GM12878 (cell line): Measurements from ENCODE around the gene PGLYRP2. TPM values are rescaled to one million over a fixed set of nuclear protein-coding genes. Genes with fewer than 3 reads are reported as not detected.

Source experiments
- ATAC-seq: fragments of 200-7000 bp; cut with Tn5 transposase; 3 replicates; pipeline ENCODE4 v1.9.1; 2020; ENCODE audit warnings: mild to moderate bottlenecking, moderate library complexity
- BruUV-seq: library from RNA; stranded (reverse); fragments of 400-500 nt; replicated peaks from 2 replicates; lab custom pipeline; 2021; lab: Mats Ljungman, UMichigan
- CTCF ChIA-PET: fragments of 300-600 bp; sonication (Branson Sonifier 250); formaldehyde crosslinking; extraction: SDS; loops from one replicate; lab custom pipeline; 2021; ENCODE audit warnings: inconsistent platforms; lab: Yijun Ruan, JAX
- POLR2A ChIA-PET: fragments of 350-600 bp; formaldehyde crosslinking; extraction: SDS; loops from one replicate; lab custom pipeline; 2021; ENCODE audit warnings: inconsistent platforms; lab: Charles Lee
- RAD21 ChIA-PET: fragments of 300-600 bp; sonication (Branson Sonifier 250); formaldehyde crosslinking; loops from one replicate; lab custom pipeline; 2023; ENCODE audit warnings: antibody characterized with exemption; ENCODE audit not compliant: unreplicated experiment; lab: Charles Lee
- SMC1A ChIA-PET: fragments of 300-600 bp; sonication (Branson Sonifier 250); formaldehyde crosslinking; loops from one replicate; lab custom pipeline; 2023; ENCODE audit not compliant: unreplicated experiment, uncharacterized antibody; lab: Charles Lee
- DNase-seq: peaks from one replicate; pipeline ENCODE4 v3.0.0-alpha.2; 2011; ENCODE audit warnings: low read depth, low spot score
- FAIRE-seq: peaks from 3 replicates; lab custom pipeline; 2011; peaks lifted over from hg19 to GRCh38; lab: Jason Lieb, UNC
- H2AFZ ChIP-seq: 2 replicates; pipeline ENCODE4 v1.6.0; 2011; ENCODE audit warnings: low read depth, low read length, control low read depth; ENCODE audit not compliant: control insufficient read depth
- H3K27ac ChIP-seq: 2 replicates; pipeline ENCODE4 v1.5.1; 2011; ENCODE audit warnings: control low read depth; ENCODE audit not compliant: control insufficient read depth, insufficient read depth
- H3K27me3 ChIP-seq, 2 experiments: replicated peaks in 1 of 2; 2 replicates each; pipeline versions ENCODE4 v1.6.0 to v1.6.1; 2011; ENCODE audit warnings: low read length in 1 of 2; ENCODE audit not compliant: control insufficient read depth in 2 of 2, insufficient read depth in 2 of 2
- H3K36me3 ChIP-seq, 2 experiments: 2 replicates each; pipeline ENCODE4 v1.5.1; 2011; ENCODE audit warnings: low read length in 1 of 2; ENCODE audit not compliant: control insufficient read depth in 2 of 2, insufficient read depth in 2 of 2
- H3K4me1 ChIP-seq: 2 replicates; pipeline ENCODE4 v1.6.1; 2011; ENCODE audit warnings: mild to moderate bottlenecking, low read length, moderate library complexity, mixed read lengths; ENCODE audit not compliant: control insufficient read depth, insufficient read depth
- H3K4me2 ChIP-seq: 2 replicates; pipeline ENCODE4 v1.6.0; 2011; ENCODE audit warnings: control low read depth; ENCODE audit not compliant: control insufficient read depth, insufficient read depth
- H3K4me3 ChIP-seq: fragments of 200-600 bp; sonication (generic); 2 replicates; pipeline ENCODE4 v1.5.1; 2016
- H3K79me2 ChIP-seq: 2 replicates; pipeline ENCODE4 v1.6.0; 2011; ENCODE audit warnings: low read length; ENCODE audit not compliant: control insufficient read depth, insufficient read depth
- H3K9ac ChIP-seq: 2 replicates; pipeline ENCODE4 v1.8.0; 2011; ENCODE audit warnings: low read length, control low read depth, mixed read lengths; ENCODE audit not compliant: control insufficient read depth, insufficient read depth
- H3K9me3 ChIP-seq: replicated peaks from 3 replicates; pipeline ENCODE4 v1.5.1; 2011; ENCODE audit warnings: mild to moderate bottlenecking, low read length; ENCODE audit not compliant: control insufficient read depth, insufficient read depth
- H4K20me1 ChIP-seq: 2 replicates; pipeline ENCODE4 v1.6.0; 2011; ENCODE audit not compliant: control insufficient read depth, insufficient read depth
- BCL11A ChIP-seq: IDR thresholded peaks from 2 replicates; pipeline ENCODE4 v1.6.1; 2011; ENCODE audit warnings: low read depth, low read length
- CBX5 ChIP-seq: sonication (generic); IDR thresholded peaks from 2 replicates; pipeline ENCODE4 v1.6.1; 2016; ENCODE audit warnings: low read depth, moderate library complexity, mild to moderate bottlenecking, inconsistent platforms
- CREM ChIP-seq: IDR thresholded peaks from 2 replicates; pipeline ENCODE4 v1.6.1; 2014; ENCODE audit warnings: antibody characterized with exemption, low read depth
- EED ChIP-seq: sonication (generic); IDR thresholded peaks from 2 replicates; pipeline ENCODE4 v1.6.1; 2016; ENCODE audit warnings: antibody characterized with exemption, low read depth
- ETV6 ChIP-seq, 2 experiments: fragments of 450-650 bp in 1 of 2; IDR thresholded peaks in 1 of 2; conservative IDR thresholded peaks in 1 of 2; 2 replicates each; pipeline ENCODE4 v1.6.1; 2014; ENCODE audit warnings: antibody characterized with exemption in 1 of 2, borderline replicate concordance in 1 of 2, low read depth in 1 of 2, mild to moderate bottlenecking in 1 of 2, moderate library complexity in 1 of 2
- IKZF1 ChIP-seq: fragments of 450-650 bp; conservative IDR thresholded peaks from 2 replicates; pipeline ENCODE4 v1.6.1; 2017; ENCODE audit warnings: antibody characterized with exemption, mild to moderate bottlenecking
- IKZF2 ChIP-seq, 2 experiments: fragments of 450-650 bp; IDR thresholded peaks; 2 replicates each; pipeline ENCODE4 v1.6.1; 2017; ENCODE audit warnings: mild to moderate bottlenecking in 2 of 2, moderate library complexity in 2 of 2
- IRF4 ChIP-seq: IDR thresholded peaks from 2 replicates; pipeline ENCODE4 v1.6.1; 2011; ENCODE audit warnings: low read depth, low read length
- MEF2A ChIP-seq: IDR thresholded peaks from 2 replicates; pipeline ENCODE4 v1.6.1; 2011; ENCODE audit warnings: low read depth, mild to moderate bottlenecking, low read length, moderate library complexity; ENCODE audit not compliant: insufficient read depth
- MTA3 ChIP-seq: IDR thresholded peaks from 2 replicates; pipeline ENCODE4 v1.6.1; 2012; ENCODE audit warnings: low read length, inconsistent platforms, borderline replicate concordance
- PAX5 ChIP-seq: IDR thresholded peaks from 2 replicates; pipeline ENCODE4 v1.6.1; 2011; ENCODE audit warnings: low read depth, low read length, borderline replicate concordance
- RAD51 ChIP-seq: fragments of 450-650 bp; IDR thresholded peaks from 2 replicates; pipeline ENCODE4 v1.6.1; 2016; ENCODE audit warnings: moderate library complexity, mild to moderate bottlenecking, inconsistent platforms
- SKIL ChIP-seq: fragments of 450-650 bp; IDR thresholded peaks from 2 replicates; pipeline ENCODE4 v1.6.1; 2017; ENCODE audit warnings: mild to moderate bottlenecking, low read depth, inconsistent platforms; ENCODE audit not compliant: poor library complexity, severe bottlenecking
- SMARCA5 ChIP-seq: fragments of 450-650 bp; IDR thresholded peaks from 2 replicates; pipeline ENCODE4 v1.6.1; 2017; ENCODE audit warnings: mild to moderate bottlenecking
- SRF ChIP-seq, 2 experiments: IDR thresholded peaks; 2 replicates each; pipeline ENCODE4 v1.6.1; 2011; ENCODE audit warnings: low read depth in 2 of 2, low read length in 2 of 2, mild to moderate bottlenecking in 1 of 2, moderate library complexity in 1 of 2
- TCF3 ChIP-seq: IDR thresholded peaks from 2 replicates; pipeline ENCODE4 v1.6.1; 2012; ENCODE audit warnings: low read depth, mild to moderate bottlenecking, low read length, borderline replicate concordance; ENCODE audit not compliant: insufficient read depth
- ZNF274 ChIP-seq: IDR thresholded peaks from one replicate; pipeline ENCODE4 v1.8.0; 2011; ENCODE audit not compliant: insufficient read length, insufficient read depth
- ZNF384 ChIP-seq: IDR thresholded peaks from 2 replicates; pipeline ENCODE4 v1.6.1; 2012; ENCODE audit warnings: low read depth, mild to moderate bottlenecking, low read length, improper control_type of control experiment, borderline replicate concordance
- WGBS: methylation state at CpG from one replicate; pipeline ENCODE4 v1.1.6; 2016; ENCODE audit warnings: low lambda C conversion rate; ENCODE audit not compliant: insufficient replicate concordance, insufficient coverage; ENCODE audit errors: missing lambda C conversion rate; 5-methylcytosine and 5-hydroxymethylcytosine counted together
- in situ Hi-C: fragments of 300-500 bp; cut with MboI; formaldehyde crosslinking; loops from 9 replicates; pipeline ENCODE4 v1.14.3; 2018; ENCODE audit warnings: mixed read lengths
- intact Hi-C: fragments of 100-400 bp; cut with micrococcal nuclease; formaldehyde crosslinking; loops from one replicate; pipeline ENCODE4 v1.14.2; 2022; ENCODE audit not compliant: unreplicated experiment
- polyA plus RNA-seq, 11 experiments: library from polyadenylated mRNA; depleted of rRNA in 4 of 11; unstranded in 6 of 11; stranded (reverse) in 5 of 11; fragments of >200 nt; fragmentation: Nextera tagmentation in 4 of 11; fragmentation: Illumina TruSeq in 1 of 11; extraction: Ambion mirVana in 4 of 11; extraction: Trizol in 1 of 11; gene quantifications; 1 replicate in 1 of 11; 2 replicates in 10 of 11; pipeline versions ENCODE4 v1.2.1 to v1.2.3, GENCODE V29; 2011 to 2016; ENCODE audit warnings: inconsistent platforms in 2 of 11, missing spikeins in 2 of 11, low read depth in 1 of 11
- total RNA-seq, 4 experiments: library from RNA; depleted of rRNA in 3 of 4; stranded (reverse); fragments of >200 nt in 3 of 4; fragmentation: Illumina TruSeq in 1 of 4; extraction: Trizol in 1 of 4; gene quantifications; 2 replicates each; pipeline versions ENCODE4 v1.2.1 to v1.2.3, GENCODE V29; 2013 to 2021
- TF ChIP-seq, protein P1 (sequence below): IDR thresholded peaks from 2 replicates; pipeline ENCODE4 v1.6.1; 2012; ENCODE audit warnings: low read length, inconsistent platforms

The PGLYRP2 gene
- total and polyA plus RNA-seq, 10 of the 15 experiments (the other 5 are each of a cell fraction or from before 2014, with no cell fraction given): 0.15 to 0.48 (median 0.26) TPM; not detected in 5

DNA sequence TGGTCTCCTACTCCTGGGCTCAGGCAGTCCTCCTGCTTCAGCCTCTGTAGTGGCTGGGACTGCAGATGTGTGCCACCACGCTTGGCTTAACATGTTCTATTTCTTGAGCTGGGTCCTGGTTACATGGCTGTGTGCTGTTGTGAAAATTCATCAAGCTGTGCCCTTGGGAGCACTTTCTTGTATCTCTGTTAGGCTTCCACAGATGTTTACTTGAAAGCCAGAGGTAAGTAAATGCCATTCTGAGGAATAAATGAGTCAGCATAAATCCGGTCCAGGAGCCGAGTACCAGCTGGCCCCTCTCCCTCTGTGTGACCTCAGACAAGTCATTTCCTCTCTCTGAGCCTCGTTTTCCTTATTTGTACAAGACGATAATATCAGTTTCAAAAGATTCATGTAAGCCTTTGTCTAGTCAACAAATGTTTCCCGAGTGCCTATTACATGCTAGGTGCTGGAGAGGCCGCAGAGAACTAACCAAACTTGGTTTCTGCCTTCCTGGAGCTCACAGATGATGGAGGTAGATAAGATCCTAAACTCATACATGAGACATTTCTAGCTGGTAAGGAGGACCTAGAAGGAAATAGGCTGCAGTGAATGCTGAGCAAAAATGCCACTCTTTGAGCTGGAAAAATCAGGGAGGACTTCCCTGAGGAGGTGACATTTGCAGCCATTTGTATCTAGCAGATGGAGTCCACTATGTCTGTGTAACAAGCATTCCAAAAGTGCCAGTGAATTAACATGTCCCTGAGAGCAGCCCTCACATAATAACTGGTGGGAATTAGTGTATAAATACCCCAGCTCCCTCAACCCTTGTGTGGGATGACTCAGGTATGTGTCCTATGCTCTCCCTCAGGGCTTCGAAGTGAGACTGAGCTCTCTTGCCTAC is 12.2 kb downstream of the PGLYRP2 start:
- ChIA-PET RAD21 (interaction anchor here (1.2 to 2.4 kb wide), 3 partner anchors 26 to 48 kb away, joined by 3 to 9 read pairs (median 3); partner anchors contain the start of gene AKAP8L), CTCF (interaction anchor here (1.0 to 2.1 kb wide), 4 partner anchors 17 to 204 kb away, joined by 3 to 7 read pairs (median 4); partner anchors contain the start of gene AKAP8L), SMC1A (interaction anchor here (0.8 to 6.0 kb wide), 5 partner anchors 11 to 133 kb away, joined by 3 to 26 read pairs (median 3); partner anchors contain the start of gene AKAP8L), POLR2A (interaction anchor here (0.6 to 1.8 kb wide), 9 partner anchors 29 to 1220 kb away, joined by 3 to 6 read pairs (median 3); partner anchors contain the start of genes AKAP8 and AKAP8L)
- ATAC-seq (peak; percentile 71), DNase-seq (peak; percentile 97), FAIRE-seq (peak; percentile 97)
- 5% methylated on average over 8 of the region's 8 CpGs for WGBS
- H3K4me1 ChIP-seq: peaks cover 22% of the 10 kb centered on the region
- H3K79me2 ChIP-seq: peaks cover 17% of the 10 kb centered on the region
- H2AFZ ChIP-seq: peak overlapping the region; percentile 37
- peak overlapping the region; percentile 40 for H3K4me2 ChIP-seq
- H4K20me1 ChIP-seq: no peaks in the 10 kb centered on the region
- H3K36me3 ChIP-seq: no peaks in the 10 kb centered on the region; a peak in 1 of 4 replicates
- no TSS peak for BruUV-seq
- peak overlapping the region; percentile 3; the same call in 1 of the 2 replicates for H3K9ac ChIP-seq
- no peaks in the 10 kb centered on the region; the same call in 2 of the 3 replicates for H3K9me3 ChIP-seq
- H3K4me3 ChIP-seq: peak overlapping the region; percentile 17; the same call in 1 of the 2 replicates
- intact Hi-C loops (loop anchor here (5.0 to 10.0 kb wide), 2 partner anchors 52 to 90 kb away; partner anchors contain the start of gene AKAP8L), in situ Hi-C loops (no loop called here)
- no peaks in the 10 kb centered on the region for H3K27me3 ChIP-seq
- H3K27ac ChIP-seq: peak overlapping the region; percentile 80
- TF ChIP-seq IKZF1 (peak; percentile 52; the same call in 1 of the 2 replicates), RAD51 (no peak), CBX5 (0 out of 2 replicates have a peak, but pooled peaks have one; percentile 18), ETV6 (conservative IDR thresholded peaks at IDR 0.05 in 1 of 2, IDR thresholded peaks at IDR 0.05 in 1 of 2; ENCODE audit: borderline replicate concordance in 1 of 2, low read depth in 1 of 2) (peak in 1 of 2 experiments; percentile 82; a peak in 2 of 4 replicates), ZNF274 (no peak), IKZF2 (IDR thresholded peaks at IDR 0.05) (peak in 1 of 2 experiments; percentile 42; a peak in 1 of 4 replicates), EED (peak; percentile 75), SKIL (peak; percentile 63), SMARCA5 (peak; percentile 95), BCL11A (0 out of 2 replicates have a peak, but pooled peaks have one; percentile 16), ZNF384 (no peak), TCF3 (peak; percentile 94), MTA3 (peak; percentile 60; the same call in 1 of the 2 replicates), PAX5 (peak; percentile 59; the same call in 1 of the 2 replicates), SRF (IDR thresholded peaks at IDR 0.05; ENCODE audit: low read depth in 2 of 2, low read length in 2 of 2) (0 out of 4 replicates have a peak, but pooled peaks of 1 of the 2 experiments have one; percentile 59), IRF4 (peak; percentile 15; the same call in 1 of the 2 replicates), MEF2A (0 out of 2 replicates have a peak, but pooled peaks have one; percentile 10), CREM (peak; percentile 46; the same call in 1 of the 2 replicates)
- TF ChIP-seq, protein P1, sequence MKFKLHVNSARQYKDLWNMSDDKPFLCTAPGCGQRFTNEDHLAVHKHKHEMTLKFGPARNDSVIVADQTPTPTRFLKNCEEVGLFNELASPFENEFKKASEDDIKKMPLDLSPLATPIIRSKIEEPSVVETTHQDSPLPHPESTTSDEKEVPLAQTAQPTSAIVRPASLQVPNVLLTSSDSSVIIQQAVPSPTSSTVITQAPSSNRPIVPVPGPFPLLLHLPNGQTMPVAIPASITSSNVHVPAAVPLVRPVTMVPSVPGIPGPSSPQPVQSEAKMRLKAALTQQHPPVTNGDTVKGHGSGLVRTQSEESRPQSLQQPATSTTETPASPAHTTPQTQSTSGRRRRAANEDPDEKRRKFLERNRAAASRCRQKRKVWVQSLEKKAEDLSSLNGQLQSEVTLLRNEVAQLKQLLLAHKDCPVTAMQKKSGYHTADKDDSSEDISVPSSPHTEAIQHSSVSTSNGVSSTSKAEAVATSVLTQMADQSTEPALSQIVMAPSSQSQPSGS: 0 out of 2 replicates have a peak, but pooled peaks have one; percentile 54
